Epidermal melanocyte (primary cell): Measurements from ENCODE around the gene ANXA9.

Experiments
- DNase-seq: peaks from one replicate; pipeline ENCODE4 v3.0.0; 2011; ENCODE audit warnings: low spot score; ENCODE audit not compliant: insufficient read length

The ANXA9 gene

DNA sequence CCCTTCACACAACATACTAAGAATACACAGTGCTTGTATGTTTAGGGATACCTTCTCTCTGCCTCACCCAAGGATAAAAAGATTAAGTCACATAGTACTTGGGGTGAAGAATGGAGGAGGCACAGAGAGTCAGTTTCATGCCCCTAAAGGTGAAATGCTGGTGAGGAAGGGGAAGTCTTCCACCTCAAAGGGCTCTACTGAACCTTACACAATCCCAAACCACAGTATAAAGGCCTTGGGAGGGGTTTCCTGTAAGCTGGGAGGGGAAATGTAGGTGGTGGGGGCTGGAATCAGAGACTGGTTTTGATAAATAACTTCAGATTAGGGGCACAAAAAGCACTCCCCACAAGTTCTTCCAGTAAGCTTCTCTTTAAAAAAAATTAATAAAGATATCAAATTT, 21.1 kb downstream of the ANXA9 start:
- no peak for DNase-seq

- no peak for DNase-seq
Measured at GRCh38 chr1:151005729-151006319, 23.7 kb downstream of the ANXA9 start.

- DNase-seq: peak; percentile 96
Measured at GRCh38 chr1:151006327-151007052, 24.4 kb downstream of the ANXA9 start, which contains the start of gene MINDY1. Gene MINDY1, minus strand, starts transcription at chr1:151006902. Its CDS starts 4,285 bp downstream, at chr1:151002617.

- DNase-seq: no peak
Measured at GRCh38 chr1:151007853-151008243, 25.8 kb downstream of the ANXA9 start.

- DNase-seq: peak; percentile 96
Measured at GRCh38 chr1:151008244-151009205, 26.4 kb downstream of the ANXA9 start, which contains the start of gene PRUNE1. Gene PRUNE1, plus strand, starts transcription at chr1:151008449. Its CDS starts 184 bp downstream, at chr1:151008633.

DNA sequence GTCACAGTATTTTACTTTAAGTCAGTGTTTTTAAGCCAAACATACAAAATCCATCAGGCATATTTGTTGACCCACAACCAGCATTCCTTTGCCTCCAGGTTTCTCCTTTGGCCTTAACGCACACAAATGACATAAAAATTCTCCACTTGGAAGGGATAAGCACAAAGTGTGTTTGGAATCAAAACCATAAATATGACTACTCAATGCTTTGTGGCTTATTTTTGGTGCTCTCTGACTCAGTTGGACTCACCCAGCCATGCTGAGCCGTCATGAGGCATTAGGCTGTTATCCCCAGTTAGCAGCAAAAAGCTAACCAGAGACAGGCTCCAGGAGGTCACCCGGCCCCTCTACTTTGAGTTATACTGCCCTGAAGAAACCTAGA, 27.1 kb downstream of the ANXA9 start:
- DNase-seq: no peak

- no peak for DNase-seq
Measured at GRCh38 chr1:151009674-151010345, 27.7 kb downstream of the ANXA9 start.

GRCh38 chr1:151010346-151010726, 28.2 kb downstream of the ANXA9 start:
- no peak for DNase-seq

DNA sequence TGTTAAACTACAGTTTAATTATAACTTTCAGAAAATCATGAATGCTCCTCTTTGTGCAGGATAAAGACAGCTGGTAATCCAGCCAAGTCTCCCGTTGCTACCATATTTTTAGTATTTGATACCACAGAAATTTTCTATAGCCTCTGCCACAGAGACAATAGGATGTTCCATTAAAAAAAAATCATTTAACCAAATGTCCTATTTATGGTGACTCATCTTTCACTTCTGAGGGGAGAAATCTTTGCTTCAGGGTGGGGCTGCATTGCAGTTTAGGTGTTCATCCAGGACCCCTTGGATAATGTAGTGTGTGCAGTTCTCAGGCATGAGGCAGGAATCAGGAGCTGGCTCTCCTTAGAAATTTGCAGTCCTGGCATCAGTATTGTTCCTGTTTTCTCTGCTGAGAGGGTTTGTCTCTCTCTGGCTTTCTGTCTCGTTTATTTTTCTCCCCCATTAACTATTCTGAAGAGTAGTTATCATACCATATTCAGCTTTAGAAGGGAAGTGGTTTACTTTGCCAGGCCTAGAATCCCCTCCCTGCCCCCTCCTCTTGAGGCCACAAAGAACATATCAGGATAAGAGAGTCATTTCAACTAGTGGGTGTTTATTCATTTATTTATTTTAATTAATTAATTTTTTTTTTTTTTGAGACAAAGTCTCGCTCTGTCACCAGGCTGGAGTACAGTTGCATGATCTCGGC, 29.2 kb downstream of the ANXA9 start:
- no peak for DNase-seq

- no peak for DNase-seq
Measured at GRCh38 chr1:151012684-151013471, 30.8 kb downstream of the ANXA9 start.

DNA sequence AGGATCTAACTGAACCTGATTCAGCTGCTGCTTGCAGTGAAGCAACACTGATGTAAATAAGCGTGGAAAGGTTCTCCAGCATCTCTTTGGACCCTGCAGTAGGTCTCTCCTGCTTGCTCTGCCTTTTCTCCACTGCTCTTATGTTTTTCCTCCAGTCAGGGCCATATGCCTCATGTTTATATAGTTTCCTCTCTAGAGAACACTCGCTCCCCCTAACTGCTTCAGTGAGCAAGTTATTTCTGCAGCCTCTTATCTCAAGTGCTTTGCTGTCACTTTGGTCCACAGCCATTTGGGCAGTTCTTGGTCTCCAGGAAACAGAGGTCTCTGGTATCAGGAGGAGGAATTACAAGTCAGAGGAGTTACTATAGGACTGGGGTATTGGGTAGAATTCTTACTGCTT, 31.4 kb downstream of the ANXA9 start:
- DNase-seq: no peak

- DNase-seq: peak; percentile 92
Measured at GRCh38 chr1:151024540-151025146, 42.6 kb downstream of the ANXA9 start.

DNA sequence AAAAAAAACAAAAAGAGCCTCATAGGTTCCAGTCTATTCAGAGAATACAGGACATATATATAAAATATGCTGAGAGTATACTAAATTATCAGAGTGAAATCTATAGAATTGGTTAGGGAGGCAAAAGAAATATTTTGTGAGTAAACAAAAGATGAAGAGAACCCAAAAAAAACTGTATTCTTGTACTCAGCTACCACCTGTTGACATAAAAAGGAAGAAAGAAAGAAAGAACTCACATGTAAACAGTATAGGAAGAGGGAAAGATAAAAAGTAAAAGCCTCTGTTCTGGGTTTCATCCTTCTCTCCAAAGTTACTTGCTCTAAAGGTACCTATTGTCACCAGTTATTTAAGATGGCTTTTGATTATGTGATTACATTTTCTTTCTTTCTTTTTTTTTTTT, 44.4 kb downstream of the ANXA9 start:
- no peak for DNase-seq

DNA sequence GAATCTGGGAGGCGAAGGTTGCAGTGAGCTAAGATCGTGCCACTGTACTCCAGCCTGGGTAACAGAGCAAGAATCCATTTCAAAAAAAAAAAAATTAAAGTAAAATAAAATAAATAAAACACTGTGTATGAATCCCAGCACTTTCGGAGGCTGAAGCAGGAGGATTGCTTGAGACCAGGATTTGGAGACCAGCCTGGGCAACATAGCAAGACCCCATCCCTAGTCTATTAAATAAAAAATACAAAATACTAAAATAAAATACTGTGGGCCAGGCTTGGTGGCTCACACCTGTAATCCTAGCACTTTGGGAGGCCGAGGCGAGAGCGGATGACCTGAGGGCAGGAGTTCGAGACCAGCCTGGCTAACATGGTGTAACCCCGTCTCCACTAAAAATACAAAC, 50.1 kb downstream of the ANXA9 start:
- no peak for DNase-seq

- DNase-seq: no peak
Measured at GRCh38 chr1:151035167-151035566, 53.1 kb downstream of the ANXA9 start.

DNA sequence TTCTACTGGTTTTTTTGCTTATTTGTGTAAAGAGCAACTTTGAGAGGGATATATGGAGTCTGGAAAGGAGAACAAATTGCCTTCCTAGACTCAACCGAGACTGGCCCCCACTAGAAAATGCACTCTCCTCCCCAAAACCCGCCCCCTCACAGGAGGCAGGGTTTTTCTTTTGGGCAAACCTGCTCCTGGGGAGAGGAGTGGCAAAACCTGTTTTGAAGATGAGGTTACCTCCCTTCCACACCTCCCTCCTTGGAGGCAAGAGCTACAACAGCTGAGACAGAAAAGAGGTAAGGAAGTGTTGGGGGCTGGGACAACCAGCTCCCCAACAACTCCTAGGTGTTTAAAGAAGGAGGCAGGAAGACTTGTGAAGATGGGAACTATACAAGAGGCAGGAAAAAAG, 54.3 kb downstream of the ANXA9 start, which contains the start of gene BNIPL:
Gene BNIPL (plus strand): TSS at position 231 of the 400 bp plus-strand sequence. CDS start 140 bp downstream, at position 371.
- no peak for DNase-seq

DNA sequence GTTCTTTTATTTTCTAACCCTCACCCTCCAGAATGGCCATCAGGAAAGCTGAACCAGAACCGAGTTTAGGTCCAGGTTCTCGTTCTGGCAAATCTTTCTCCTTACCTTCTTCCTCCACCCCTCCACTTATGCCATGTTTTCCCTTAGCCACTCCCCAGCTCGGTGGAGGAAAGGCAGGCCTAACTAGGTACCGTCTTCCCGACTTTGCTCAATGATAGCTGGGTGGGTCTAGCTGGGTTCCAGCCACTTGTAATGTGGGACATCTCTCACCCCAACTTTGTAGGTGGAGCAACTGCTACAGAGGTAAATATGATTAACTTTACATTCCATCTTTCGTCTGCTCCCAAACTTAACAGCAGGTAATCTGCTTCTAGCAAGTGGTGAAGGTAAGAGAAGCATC, 54.9 kb downstream of the ANXA9 start:
- no peak for DNase-seq

GRCh38 chr1:151039521-151039920, 57.4 kb downstream of the ANXA9 start:
- DNase-seq: no peak

DNA sequence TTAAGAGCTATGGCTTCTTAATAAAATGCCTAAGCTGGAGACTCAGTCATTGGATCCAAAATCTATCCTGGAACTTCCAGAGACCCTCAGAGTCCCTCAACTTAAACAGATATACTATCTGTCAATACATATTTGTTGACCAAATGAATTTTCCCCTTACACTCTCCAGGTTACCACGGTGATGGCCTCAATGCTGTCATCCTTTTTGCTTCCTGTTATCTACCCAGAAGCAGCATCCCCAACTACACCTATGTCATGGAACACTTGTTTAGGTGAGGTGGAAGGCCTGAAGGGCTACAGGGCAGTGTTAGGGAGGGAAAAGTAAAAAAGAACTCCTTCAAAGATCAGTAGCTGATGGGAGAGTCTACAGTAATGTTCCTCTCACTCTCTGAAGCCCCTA, 61.1 kb downstream of the ANXA9 start:
- no peak for DNase-seq
